GM12878 (cell line): ENCODE data around the gene SVEP1. TPM values are rescaled to one million over a fixed set of nuclear protein-coding genes. Genes with fewer than 3 reads are reported as not detected.

Experiments
- ATAC-seq: fragments of 200-7000 bp; cut with Tn5 transposase; 3 replicates; pipeline ENCODE4 v1.9.1; 2020; ENCODE audit warnings: mild to moderate bottlenecking, moderate library complexity
- BruUV-seq: library from RNA; stranded (reverse); fragments of 400-500 nt; replicated peaks from 2 replicates; lab custom pipeline; 2021; lab: Mats Ljungman, UMichigan
- CTCF ChIA-PET: fragments of 300-600 bp; sonication (Branson Sonifier 250); formaldehyde crosslinking; extraction: SDS; loops from one replicate; lab custom pipeline; 2021; ENCODE audit warnings: inconsistent platforms; lab: Yijun Ruan, JAX
- POLR2A ChIA-PET: fragments of 350-600 bp; formaldehyde crosslinking; extraction: SDS; loops from one replicate; lab custom pipeline; 2021; ENCODE audit warnings: inconsistent platforms; lab: Charles Lee
- RAD21 ChIA-PET: fragments of 300-600 bp; sonication (Branson Sonifier 250); formaldehyde crosslinking; loops from one replicate; lab custom pipeline; 2023; ENCODE audit warnings: antibody characterized with exemption; ENCODE audit not compliant: unreplicated experiment; lab: Charles Lee
- SMC1A ChIA-PET: fragments of 300-600 bp; sonication (Branson Sonifier 250); formaldehyde crosslinking; loops from one replicate; lab custom pipeline; 2023; ENCODE audit not compliant: unreplicated experiment, uncharacterized antibody; lab: Charles Lee
- DNase-seq: peaks from one replicate; pipeline ENCODE4 v3.0.0-alpha.2; 2011; ENCODE audit warnings: low read depth, low spot score
- FAIRE-seq: peaks from 3 replicates; lab custom pipeline; 2011; peaks lifted over from hg19 to GRCh38; lab: Jason Lieb, UNC
- H2AFZ ChIP-seq: 2 replicates; pipeline ENCODE4 v1.6.0; 2011; ENCODE audit warnings: low read depth, low read length, control low read depth; ENCODE audit not compliant: control insufficient read depth
- H3K27ac ChIP-seq: 2 replicates; pipeline ENCODE4 v1.5.1; 2011; ENCODE audit warnings: control low read depth; ENCODE audit not compliant: control insufficient read depth, insufficient read depth
- H3K27me3 ChIP-seq, 2 experiments: replicated peaks in 1 of 2; 2 replicates each; pipeline versions ENCODE4 v1.6.0 to v1.6.1; 2011; ENCODE audit warnings: low read length in 1 of 2; ENCODE audit not compliant: control insufficient read depth in 2 of 2, insufficient read depth in 2 of 2
- H3K36me3 ChIP-seq, 2 experiments: 2 replicates each; pipeline ENCODE4 v1.5.1; 2011; ENCODE audit warnings: low read length in 1 of 2; ENCODE audit not compliant: control insufficient read depth in 2 of 2, insufficient read depth in 2 of 2
- H3K4me1 ChIP-seq: 2 replicates; pipeline ENCODE4 v1.6.1; 2011; ENCODE audit warnings: mild to moderate bottlenecking, low read length, moderate library complexity, mixed read lengths; ENCODE audit not compliant: control insufficient read depth, insufficient read depth
- H3K4me2 ChIP-seq: 2 replicates; pipeline ENCODE4 v1.6.0; 2011; ENCODE audit warnings: control low read depth; ENCODE audit not compliant: control insufficient read depth, insufficient read depth
- H3K4me3 ChIP-seq: fragments of 200-600 bp; sonication (generic); 2 replicates; pipeline ENCODE4 v1.5.1; 2016
- H3K79me2 ChIP-seq: 2 replicates; pipeline ENCODE4 v1.6.0; 2011; ENCODE audit warnings: low read length; ENCODE audit not compliant: control insufficient read depth, insufficient read depth
- H3K9ac ChIP-seq: 2 replicates; pipeline ENCODE4 v1.8.0; 2011; ENCODE audit warnings: low read length, control low read depth, mixed read lengths; ENCODE audit not compliant: control insufficient read depth, insufficient read depth
- H3K9me3 ChIP-seq: replicated peaks from 3 replicates; pipeline ENCODE4 v1.5.1; 2011; ENCODE audit warnings: mild to moderate bottlenecking, low read length; ENCODE audit not compliant: control insufficient read depth, insufficient read depth
- H4K20me1 ChIP-seq: 2 replicates; pipeline ENCODE4 v1.6.0; 2011; ENCODE audit not compliant: control insufficient read depth, insufficient read depth
- BHLHE40 ChIP-seq, 2 experiments: fragments of 450-650 bp in 1 of 2; IDR thresholded peaks; 2 replicates each; pipeline ENCODE4 v1.6.1; 2011 to 2017; ENCODE audit warnings: low read depth in 2 of 2, borderline replicate concordance in 1 of 2, improper control_type of control experiment in 1 of 2, low read length in 1 of 2, mild to moderate bottlenecking in 1 of 2
- CHD1 ChIP-seq: IDR thresholded peaks from 2 replicates; pipeline ENCODE4 v1.6.1; 2012; ENCODE audit warnings: low read depth, low read length, improper control_type of control experiment
- EZH2 ChIP-seq: IDR thresholded peaks from 2 replicates; pipeline ENCODE4 v1.6.1; 2012; ENCODE audit warnings: low read depth, mild to moderate bottlenecking, control low read depth, inconsistent platforms, low read length, borderline replicate concordance; ENCODE audit not compliant: control insufficient read depth
- ZNF217 ChIP-seq: fragments of 450-650 bp; IDR thresholded peaks from 2 replicates; pipeline ENCODE4 v1.6.1; 2017; ENCODE audit warnings: antibody characterized with exemption, mild to moderate bottlenecking
- WGBS: methylation state at CpG from one replicate; pipeline ENCODE4 v1.1.6; 2016; ENCODE audit warnings: low lambda C conversion rate; ENCODE audit not compliant: insufficient replicate concordance, insufficient coverage; ENCODE audit errors: missing lambda C conversion rate; 5-methylcytosine and 5-hydroxymethylcytosine counted together
- in situ Hi-C: fragments of 300-500 bp; cut with MboI; formaldehyde crosslinking; loops from 9 replicates; pipeline ENCODE4 v1.14.3; 2018; ENCODE audit warnings: mixed read lengths
- intact Hi-C: fragments of 100-400 bp; cut with micrococcal nuclease; formaldehyde crosslinking; loops from one replicate; pipeline ENCODE4 v1.14.2; 2022; ENCODE audit not compliant: unreplicated experiment
- polyA plus RNA-seq, 11 experiments: library from polyadenylated mRNA; depleted of rRNA in 4 of 11; unstranded in 6 of 11; stranded (reverse) in 5 of 11; fragments of >200 nt; fragmentation: Nextera tagmentation in 4 of 11; fragmentation: Illumina TruSeq in 1 of 11; extraction: Ambion mirVana in 4 of 11; extraction: Trizol in 1 of 11; gene quantifications; 1 replicate in 1 of 11; 2 replicates in 10 of 11; pipeline versions ENCODE4 v1.2.1 to v1.2.3, GENCODE V29; 2011 to 2016; ENCODE audit warnings: inconsistent platforms in 2 of 11, missing spikeins in 2 of 11, low read depth in 1 of 11
- total RNA-seq, 4 experiments: library from RNA; depleted of rRNA in 3 of 4; stranded (reverse); fragments of >200 nt in 3 of 4; fragmentation: Illumina TruSeq in 1 of 4; extraction: Trizol in 1 of 4; gene quantifications; 2 replicates each; pipeline versions ENCODE4 v1.2.1 to v1.2.3, GENCODE V29; 2013 to 2021
- TF ChIP-seq, protein P1 (sequence below): fragments of 450-650 bp; IDR thresholded peaks from 2 replicates; pipeline ENCODE4 v1.6.1; 2017; ENCODE audit warnings: mild to moderate bottlenecking
- TF ChIP-seq, protein P2 (sequence below): fragments of 450-650 bp; IDR thresholded peaks from 2 replicates; pipeline ENCODE4 v1.6.1; 2016; ENCODE audit warnings: mild to moderate bottlenecking
- TF ChIP-seq, protein P3 (sequence below): IDR thresholded peaks from 2 replicates; pipeline ENCODE4 v1.6.1; 2011; ENCODE audit warnings: mild to moderate bottlenecking, low read depth, low read length, moderate library complexity; ENCODE audit not compliant: insufficient replicate concordance

SVEP1 gene
- total and polyA plus RNA-seq, 10 of the 15 experiments (the other 5 are each of a cell fraction or from before 2014, with no cell fraction given), result under 0.01 to 0.05 (median 0.01) TPM; not detected in 5

DNA sequence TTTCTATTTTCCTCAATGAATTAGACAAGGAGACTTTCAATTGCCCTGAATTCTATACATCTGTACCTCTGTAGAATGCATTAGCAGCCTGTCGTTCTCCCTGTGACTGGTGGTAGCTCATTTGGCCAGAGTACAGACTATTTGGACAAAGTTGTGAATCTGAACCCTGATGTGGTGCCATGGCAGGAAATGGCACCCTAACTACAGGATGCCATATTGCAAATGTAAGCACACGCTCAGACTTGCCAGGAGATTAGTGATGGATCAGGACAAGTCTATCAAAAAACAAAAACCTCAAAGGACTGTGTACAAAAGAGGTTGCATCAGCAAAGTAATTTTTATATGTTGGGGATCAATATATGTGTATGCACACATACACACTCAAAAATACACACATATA lies 58.3 kb downstream of the SVEP1 start:
- Histone ChIP-seq H3K36me3 (no peaks in the 10 kb centered on the region), H3K27me3 (no peaks in the 10 kb centered on the region), H3K4me3 (no peak overlapping the region), H3K79me2 (no peaks in the 10 kb centered on the region), H3K4me2 (no peak overlapping the region), H4K20me1 (no peaks in the 10 kb centered on the region), H3K27ac (no peak overlapping the region), H3K9me3 (no peaks in the 10 kb centered on the region), H3K9ac (no peak overlapping the region), H2AFZ (no peak overlapping the region), H3K4me1 (no peaks in the 10 kb centered on the region)
- ChIA-PET POLR2A (no interaction called here), RAD21 (no interaction called here), SMC1A (no interaction called here), CTCF (no interaction called here)
- DNase-seq (no peak), ATAC-seq (no peak), FAIRE-seq (no peak)
- no TSS peak for BruUV-seq
- intact Hi-C loops (no loop called here), in situ Hi-C loops (no loop called here)
- 23% methylated on average over 2 of the region's 2 CpGs for WGBS
- TF ChIP-seq, protein P1, sequence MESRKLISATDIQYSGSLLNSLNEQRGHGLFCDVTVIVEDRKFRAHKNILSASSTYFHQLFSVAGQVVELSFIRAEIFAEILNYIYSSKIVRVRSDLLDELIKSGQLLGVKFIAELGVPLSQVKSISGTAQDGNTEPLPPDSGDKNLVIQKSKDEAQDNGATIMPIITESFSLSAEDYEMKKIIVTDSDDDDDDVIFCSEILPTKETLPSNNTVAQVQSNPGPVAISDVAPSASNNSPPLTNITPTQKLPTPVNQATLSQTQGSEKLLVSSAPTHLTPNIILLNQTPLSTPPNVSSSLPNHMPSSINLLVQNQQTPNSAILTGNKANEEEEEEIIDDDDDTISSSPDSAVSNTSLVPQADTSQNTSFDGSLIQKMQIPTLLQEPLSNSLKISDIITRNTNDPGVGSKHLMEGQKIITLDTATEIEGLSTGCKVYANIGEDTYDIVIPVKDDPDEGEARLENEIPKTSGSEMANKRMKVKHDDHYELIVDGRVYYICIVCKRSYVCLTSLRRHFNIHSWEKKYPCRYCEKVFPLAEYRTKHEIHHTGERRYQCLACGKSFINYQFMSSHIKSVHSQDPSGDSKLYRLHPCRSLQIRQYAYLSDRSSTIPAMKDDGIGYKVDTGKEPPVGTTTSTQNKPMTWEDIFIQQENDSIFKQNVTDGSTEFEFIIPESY, result no peak
- TF ChIP-seq BHLHE40 (IDR thresholded peaks at IDR 0.05; ENCODE audit: borderline replicate concordance in 1 of 2, low read depth in 2 of 2, low read length in 1 of 2), result no peak
- no peak for TF ChIP-seq EZH2
- TF ChIP-seq CHD1, result no peak
- TF ChIP-seq, protein P2, sequence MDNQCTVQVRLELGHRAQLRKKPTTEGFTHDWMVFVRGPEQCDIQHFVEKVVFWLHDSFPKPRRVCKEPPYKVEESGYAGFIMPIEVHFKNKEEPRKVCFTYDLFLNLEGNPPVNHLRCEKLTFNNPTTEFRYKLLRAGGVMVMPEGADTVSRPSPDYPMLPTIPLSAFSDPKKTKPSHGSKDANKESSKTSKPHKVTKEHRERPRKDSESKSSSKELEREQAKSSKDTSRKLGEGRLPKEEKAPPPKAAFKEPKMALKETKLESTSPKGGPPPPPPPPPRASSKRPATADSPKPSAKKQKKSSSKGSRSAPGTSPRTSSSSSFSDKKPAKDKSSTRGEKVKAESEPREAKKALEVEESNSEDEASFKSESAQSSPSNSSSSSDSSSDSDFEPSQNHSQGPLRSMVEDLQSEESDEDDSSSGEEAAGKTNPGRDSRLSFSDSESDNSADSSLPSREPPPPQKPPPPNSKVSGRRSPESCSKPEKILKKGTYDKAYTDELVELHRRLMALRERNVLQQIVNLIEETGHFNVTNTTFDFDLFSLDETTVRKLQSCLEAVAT, result no peak
- TF ChIP-seq, protein P3, sequence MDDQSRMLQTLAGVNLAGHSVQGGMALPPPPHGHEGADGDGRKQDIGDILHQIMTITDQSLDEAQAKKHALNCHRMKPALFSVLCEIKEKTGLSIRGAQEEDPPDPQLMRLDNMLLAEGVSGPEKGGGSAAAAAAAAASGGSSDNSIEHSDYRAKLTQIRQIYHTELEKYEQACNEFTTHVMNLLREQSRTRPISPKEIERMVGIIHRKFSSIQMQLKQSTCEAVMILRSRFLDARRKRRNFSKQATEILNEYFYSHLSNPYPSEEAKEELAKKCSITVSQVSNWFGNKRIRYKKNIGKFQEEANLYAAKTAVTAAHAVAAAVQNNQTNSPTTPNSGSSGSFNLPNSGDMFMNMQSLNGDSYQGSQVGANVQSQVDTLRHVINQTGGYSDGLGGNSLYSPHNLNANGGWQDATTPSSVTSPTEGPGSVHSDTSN, result no peak
- no peak for TF ChIP-seq ZNF217
